Hematopoietic multipotent progenitor cell (in vitro differentiated cells): Measurements from ENCODE around the gene ALDH3A1. TPM values are rescaled to one million over a fixed set of nuclear protein-coding genes. Genes with fewer than 3 reads are reported as not detected.

Source experiments
- DNase-seq, 3 donors: peaks; one replicate each; pipeline ENCODE4 v3.0.0-alpha.2; 2011 to 2015; ENCODE audit warnings: low read depth in 2 of 3, low spot score in 2 of 3
- total RNA-seq: library from RNA; depleted of rRNA; stranded (reverse); fragments of >200 nt; gene quantifications from one replicate; pipeline ENCODE4 v1.2.3, GENCODE V29; 2012

The ALDH3A1 gene
- total RNA-seq, 1 donor = 0.81 TPM

DNA sequence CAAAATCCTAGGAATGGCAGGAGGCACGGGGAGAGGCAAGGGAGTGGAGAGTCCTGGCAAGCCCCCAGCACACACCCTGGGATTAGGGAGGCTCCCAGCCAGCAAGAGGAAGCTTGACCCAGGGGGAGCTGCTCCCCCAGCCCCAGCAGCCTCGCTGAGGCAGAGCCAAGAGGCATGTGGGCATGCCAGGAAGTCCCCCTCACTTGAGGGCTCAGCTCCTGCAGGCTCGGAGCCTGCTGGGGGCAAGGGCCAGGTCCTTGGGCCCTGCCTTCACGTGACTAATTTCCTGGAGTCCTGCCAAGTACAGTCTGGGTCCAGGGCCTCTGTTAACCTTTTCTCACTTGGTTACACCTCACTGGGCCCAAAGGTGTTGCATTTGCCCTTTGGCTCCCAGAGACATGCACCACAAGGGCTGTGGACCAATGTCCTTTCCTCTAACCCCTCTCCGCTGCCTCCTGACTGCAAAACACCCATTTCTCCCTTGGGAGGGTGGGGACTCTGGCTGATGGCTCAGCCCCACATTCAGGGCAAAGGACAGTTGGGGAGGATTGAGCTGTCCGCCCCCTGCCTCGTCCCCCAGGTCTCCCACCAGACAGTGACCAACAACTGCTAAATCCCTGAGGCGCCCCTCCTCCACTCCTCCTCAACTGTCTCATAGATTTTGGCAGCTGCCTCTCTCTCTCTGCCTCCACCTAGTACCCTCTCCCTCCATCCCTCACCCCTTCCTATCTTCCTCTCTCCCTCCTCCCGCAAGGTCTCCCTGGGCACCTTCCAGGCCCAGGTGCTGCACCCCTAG is 27.3 kb downstream of the ALDH3A1 start:
- no peak for DNase-seq

GRCh38 chr17:19720210-19720475 is 28.0 kb downstream of the ALDH3A1 start:
- no peak for DNase-seq

DNA sequence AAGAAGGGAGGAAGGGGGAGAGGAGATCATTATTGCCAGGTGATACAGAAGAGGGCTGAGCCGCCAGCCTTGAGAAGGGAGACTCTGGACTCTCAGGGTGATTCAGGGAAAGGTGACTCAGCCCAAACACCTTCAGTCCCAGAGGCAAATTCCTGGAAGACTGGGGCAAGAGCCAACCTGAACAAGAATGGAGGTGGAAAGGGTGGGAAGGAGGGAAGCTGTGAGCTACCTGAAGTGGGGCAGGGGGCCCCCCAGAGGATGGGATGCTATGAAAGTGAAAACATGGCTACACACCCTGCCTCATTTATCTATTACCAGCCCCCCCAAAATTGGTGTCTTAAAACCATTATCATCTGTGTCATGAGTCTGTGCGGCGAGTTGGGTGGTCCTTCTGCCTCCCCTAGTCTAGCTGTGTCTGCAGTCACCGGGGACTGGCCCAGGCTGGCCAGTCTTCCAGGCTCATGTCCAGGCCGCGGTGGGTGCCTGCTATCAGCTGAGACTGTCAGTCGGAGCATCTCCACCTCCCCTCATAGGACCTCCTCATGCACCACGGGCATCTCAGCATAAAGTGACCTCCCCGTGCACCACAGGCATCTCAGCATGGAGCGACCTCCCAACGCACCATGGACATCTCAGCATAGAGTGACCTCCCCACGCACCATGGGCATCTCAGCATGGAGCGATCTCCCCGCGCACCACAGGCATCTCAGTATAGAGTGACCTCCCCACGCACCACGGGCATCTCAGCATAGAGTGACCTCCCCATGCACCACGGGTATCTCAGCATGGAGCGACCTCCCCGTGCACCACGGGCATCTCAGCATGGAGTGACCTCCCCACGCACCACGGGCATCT is 28.5 kb downstream of the ALDH3A1 start:
- DNase-seq = no peak

- DNase-seq = no peak
Observed at GRCh38 chr17:19718613-19719354, 29.3 kb downstream of the ALDH3A1 start.

DNA sequence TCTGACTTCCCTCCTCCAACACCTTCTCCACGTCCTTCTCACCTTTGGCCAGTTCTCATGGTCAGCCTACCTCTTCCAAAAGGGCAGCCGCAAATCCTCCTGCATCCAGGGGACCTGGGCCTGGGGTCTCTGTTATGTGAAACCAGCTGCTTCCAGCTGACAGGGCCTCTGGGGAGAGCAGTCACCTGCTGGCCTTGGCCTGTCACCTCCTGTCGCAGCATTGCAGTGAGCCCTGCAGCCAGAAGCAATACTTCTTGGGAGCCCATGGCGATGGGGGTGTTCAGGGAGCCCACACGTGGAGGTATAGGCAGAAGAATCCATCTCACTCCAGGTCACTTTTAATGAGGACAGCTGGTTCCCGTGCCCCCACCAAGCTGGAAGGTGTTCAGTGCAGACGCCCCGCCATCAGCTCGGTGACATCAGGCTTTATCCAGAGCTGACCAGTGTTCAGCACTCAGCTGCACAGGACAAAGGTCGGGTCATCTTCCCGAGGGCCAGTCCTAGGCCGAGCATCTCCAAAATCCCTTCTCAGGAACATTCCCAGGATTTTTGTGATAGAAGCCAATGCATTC is 30.0 kb downstream of the ALDH3A1 start:
- no peak for DNase-seq

- DNase-seq = no peak
Observed at GRCh38 chr17:19717411-19717908, 30.6 kb downstream of the ALDH3A1 start.

DNA sequence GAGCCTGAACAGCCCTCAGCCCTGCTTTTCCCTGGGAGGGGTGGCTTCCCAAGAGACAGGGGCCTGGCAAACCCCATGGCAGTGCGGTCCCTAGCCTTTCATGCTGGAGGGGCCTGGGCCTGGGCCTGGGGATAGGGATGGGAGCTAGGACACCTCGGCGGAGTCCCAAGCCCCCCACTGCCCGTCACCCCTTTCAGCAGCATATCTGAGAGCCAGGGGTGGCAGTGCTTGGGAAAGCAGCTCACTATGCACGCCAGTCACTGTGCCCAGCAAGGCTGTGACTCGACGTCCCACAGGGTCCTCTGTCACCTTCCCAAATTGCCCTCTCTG is 31.1 kb downstream of the ALDH3A1 start:
- no peak for DNase-seq

DNA sequence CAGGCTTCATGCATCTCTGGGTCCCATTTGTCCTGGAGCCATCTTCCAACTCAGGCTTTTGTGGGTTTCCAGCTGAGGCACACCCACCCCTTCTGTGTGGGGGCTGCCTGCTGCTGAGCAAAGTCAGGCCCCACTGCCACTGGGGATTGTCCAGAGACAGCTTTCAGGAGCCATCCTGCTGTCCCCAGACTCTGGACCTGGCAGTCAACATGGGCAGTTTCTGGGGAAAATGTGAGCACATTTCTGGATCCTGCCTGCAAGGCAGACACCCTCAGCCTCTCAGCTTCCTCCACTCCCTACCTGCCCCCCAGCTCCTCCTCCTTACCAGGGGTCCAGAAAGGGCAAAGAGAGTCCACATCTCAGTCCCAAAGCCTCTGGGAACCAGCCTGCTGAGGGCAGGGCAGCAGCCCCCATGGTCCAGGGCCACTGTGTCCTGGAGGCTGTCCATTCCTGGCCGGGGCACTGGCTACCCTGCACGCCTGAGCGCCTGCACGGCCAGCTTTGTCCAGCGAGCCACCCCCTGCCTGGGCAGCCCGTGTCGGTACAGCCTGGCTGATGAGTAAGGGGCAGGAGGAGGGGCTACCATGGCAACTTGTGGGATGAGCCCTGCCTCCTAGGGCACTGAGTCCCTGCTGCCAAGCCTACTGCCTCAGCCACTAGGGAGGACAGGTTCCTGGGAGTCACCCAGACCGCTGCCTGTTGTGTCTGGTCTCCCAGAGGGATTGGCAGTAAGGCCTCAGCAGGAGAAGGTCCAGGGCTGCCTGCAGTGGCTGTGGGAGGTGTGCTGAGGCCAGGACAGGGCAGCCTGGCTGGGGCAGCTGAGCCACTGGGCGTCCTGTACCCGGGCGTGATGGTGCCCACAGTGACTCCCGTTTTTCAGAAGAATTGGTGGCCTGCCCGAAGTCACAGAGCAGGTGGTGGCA is 31.7 kb downstream of the ALDH3A1 start, which contains the start of gene SLC47A2:
Gene SLC47A2, minus strand, starts transcription at position 477 of the 923 bp plus-strand sequence. Its CDS starts 29 bp downstream, at position 448.
- no peak for DNase-seq

- DNase-seq = no peak
Observed at GRCh38 chr17:19714542-19715411, 33.3 kb downstream of the ALDH3A1 start.

GRCh38 chr17:19713901-19714361 is 34.2 kb downstream of the ALDH3A1 start:
- no peak for DNase-seq

DNA sequence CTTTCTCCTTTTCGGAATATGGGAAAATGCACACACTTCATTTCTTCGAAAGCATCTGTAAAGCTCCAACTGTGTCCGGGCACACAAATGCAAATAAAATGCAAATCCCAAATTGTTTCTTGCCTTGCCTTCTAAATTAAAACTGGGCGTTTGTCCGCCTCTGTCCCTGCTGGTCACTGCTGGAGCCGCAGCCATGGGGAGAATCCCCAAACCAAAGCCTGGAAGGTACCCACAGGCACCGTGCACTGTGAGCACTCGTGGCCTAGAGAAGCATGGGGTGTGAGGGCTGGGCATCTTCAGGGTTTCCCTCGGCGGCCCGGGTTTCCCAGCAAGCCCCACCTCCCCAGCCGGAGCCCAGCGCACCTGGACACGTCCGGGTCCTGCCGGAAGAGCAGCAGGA is 34.6 kb downstream of the ALDH3A1 start:
- no peak for DNase-seq

DNA sequence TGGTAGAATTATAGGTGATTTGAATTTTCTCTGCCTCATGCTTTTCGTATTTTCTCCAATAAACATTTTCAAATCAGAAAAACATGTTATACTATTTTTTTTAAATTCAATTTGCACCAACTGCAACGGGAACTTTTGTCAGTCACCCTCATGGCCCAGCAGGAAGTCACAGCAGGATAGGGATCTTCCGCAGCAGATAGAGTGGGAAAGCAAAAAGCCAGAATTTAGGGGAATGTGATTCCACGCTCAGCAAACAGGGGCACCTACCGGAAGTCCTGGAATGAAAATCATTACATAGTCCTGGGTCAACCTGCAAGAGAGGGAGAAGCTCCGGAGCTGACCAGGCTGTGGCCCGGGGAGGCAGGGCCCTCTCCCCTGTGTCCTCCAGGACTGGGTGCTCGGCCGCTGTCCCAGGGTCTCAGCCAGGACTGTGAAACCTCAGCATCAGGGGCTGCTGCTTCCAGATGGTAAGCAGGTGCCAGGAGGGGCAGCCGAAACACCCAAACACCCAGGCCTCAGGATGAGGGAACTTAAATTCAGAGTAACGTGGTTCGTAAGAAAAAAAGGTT is 35.6 kb downstream of the ALDH3A1 start:
- no peak for DNase-seq

GRCh38 chr17:19709841-19710240 is 38.3 kb downstream of the ALDH3A1 start:
- no peak for DNase-seq

DNA sequence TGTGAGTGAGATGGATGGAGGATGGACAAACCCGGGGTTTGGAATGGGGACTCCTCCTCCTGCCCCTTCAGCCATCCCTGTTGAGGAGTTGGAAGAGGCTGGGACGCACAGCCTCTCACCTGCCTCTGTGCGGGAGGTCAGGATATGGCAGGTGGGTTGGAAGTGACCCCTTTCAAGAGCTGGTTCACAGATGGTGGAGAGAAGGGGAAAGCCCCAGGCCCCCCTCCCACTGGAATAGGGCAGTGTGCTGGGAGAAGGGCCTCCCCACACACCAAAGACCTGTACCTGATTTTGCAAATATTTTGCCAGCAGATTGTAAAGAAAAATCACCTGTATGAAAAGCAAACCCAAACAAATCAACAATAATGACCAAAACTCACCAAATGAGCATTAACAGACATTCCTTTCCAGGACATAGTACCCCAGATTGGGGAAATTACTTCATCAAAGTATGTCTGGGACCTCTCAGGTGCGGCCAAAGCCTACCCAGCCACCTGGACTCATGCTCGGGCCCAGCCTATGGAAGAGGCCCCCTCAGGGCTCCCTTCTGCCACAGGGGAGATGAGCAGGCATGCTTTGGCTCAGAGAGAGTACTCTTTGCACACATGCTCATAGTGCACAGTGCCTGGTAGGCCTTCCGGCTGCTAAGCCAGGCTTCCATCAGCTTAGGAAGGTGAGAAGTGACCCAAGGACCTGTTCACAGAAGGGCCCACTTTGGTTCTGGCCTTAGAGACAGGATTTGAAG is 39.5 kb downstream of the ALDH3A1 start:
- DNase-seq = no peak

DNA sequence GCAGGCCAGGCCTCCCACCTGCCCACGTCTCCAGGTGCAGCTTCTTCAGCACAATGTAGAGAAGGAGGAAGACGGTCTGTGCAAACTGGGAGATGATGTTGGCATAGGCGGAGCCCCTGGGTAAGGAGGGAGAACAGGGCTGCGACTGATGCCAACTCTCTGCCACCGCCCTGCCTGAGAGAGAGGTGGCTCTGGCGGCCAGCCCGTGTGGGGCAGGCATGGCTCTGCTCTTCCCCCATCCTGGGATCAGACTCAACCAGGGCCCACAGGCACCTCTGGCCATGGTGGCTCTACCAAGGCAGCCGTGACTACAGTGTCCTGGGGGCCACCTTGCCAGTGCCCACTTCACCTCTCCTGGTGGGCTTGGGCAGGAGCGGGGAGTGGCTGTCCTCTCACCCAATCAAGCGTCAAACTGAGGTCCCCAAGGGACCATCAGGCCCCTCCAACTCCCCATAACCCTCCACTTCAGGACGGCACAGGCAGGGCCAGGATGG is 40.3 kb downstream of the ALDH3A1 start:
- DNase-seq = no peak

DNA sequence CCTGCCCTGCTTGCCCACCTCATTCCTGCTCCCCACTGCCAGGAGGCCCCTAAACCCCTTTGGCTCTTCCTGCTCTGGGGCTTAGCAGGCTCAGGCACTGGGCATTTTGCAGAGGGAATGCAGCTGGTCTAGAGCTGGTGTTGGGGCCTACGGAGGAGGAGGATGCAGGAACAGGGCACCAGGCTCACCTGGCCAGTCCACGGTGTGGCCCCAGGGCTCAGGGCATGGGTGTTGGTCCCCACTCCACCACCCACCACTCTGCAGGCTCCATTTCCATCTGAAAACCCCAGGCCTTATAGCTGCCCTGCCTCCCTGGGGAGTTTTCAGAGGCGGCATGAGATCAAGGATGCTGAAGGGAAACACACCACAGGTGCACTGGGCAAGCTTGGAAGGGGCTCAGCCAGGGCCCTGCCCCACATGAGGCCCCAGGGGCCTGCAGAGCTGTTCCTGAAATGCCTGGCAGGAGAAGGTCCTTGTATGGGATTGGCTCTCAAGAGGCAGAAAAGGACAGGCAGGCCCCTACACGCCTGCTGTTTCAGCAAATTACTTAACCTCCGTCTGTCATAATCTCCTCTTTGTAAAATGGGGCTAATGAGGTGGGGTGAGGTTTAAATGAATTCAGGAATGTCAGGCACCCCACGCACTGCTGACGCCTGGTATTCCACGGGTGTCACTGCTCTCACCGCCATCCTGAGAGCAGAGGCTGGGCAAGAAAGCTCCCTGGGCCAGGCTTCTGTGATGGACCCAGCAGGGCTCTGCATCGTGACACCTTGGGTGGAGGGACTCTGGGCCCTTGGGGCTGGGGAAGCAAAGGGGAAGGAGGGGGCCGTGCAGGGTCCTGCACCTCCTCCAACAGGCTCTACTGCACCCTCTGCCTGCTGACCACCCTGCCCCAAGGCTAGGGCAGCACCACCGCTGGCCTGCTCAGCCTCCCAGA is 41.0 kb downstream of the ALDH3A1 start:
- DNase-seq = no peak
